ENCODE measurements around the gene SPAG16.

Gene SPAG16

GRCh38 chr2:214203214-214203613, 919.0 kb downstream of the SPAG16 start:
- H3K9ac ChIP-seq (ENCODE audit: insufficient read length, low read depth), result no peak overlapping the region
- H3K36me3 ChIP-seq (ENCODE audit: insufficient read depth, insufficient read length, low read length), result no peaks in the 10 kb centered on the region
- DNase-seq (ENCODE audit: low read depth, low spot score), result no peak
- H3K9me3 ChIP-seq (ENCODE audit: insufficient read depth, low read length), result no peaks in the 10 kb centered on the region
- H3K27me3 ChIP-seq (ENCODE audit: insufficient read depth, insufficient read length), result no peaks in the 10 kb centered on the region
- no peak overlapping the region for H3K4me3 ChIP-seq (ENCODE audit: insufficient read length, low read depth)
- TF ChIP-seq SUZ12 (IDR thresholded peaks at IDR 0.05; ENCODE audit: extremely low read depth, insufficient read depth, insufficient read length), result no peak
- H3K4me1 ChIP-seq (ENCODE audit: insufficient read depth, insufficient read length), result peaks cover 3% of the 10 kb centered on the region

GRCh38 chr2:214203744-214204289, 919.6 kb downstream of the SPAG16 start:
- Histone ChIP-seq H3K4me1 (ENCODE audit: insufficient read depth, insufficient read length) (peaks cover 3% of the 10 kb centered on the region), H3K27me3 (ENCODE audit: insufficient read depth, insufficient read length) (no peaks in the 10 kb centered on the region), H3K36me3 (ENCODE audit: insufficient read depth, insufficient read length, low read length) (no peaks in the 10 kb centered on the region), H3K4me3 (ENCODE audit: insufficient read length, low read depth) (no peak overlapping the region), H3K9ac (ENCODE audit: insufficient read length, low read depth) (no peak overlapping the region), H3K9me3 (ENCODE audit: insufficient read depth, low read length) (no peaks in the 10 kb centered on the region)
- DNase-seq (ENCODE audit: low read depth, low spot score), result no peak
- TF ChIP-seq ZNF274 (IDR thresholded peaks at IDR 0.05; ENCODE audit: low read depth, low read length) (no peak), YY1 (IDR thresholded peaks at IDR 0.05; ENCODE audit: insufficient read depth, insufficient read length) (no peak), SUZ12 (IDR thresholded peaks at IDR 0.05; ENCODE audit: extremely low read depth, insufficient read depth, insufficient read length) (no peak)

DNA sequence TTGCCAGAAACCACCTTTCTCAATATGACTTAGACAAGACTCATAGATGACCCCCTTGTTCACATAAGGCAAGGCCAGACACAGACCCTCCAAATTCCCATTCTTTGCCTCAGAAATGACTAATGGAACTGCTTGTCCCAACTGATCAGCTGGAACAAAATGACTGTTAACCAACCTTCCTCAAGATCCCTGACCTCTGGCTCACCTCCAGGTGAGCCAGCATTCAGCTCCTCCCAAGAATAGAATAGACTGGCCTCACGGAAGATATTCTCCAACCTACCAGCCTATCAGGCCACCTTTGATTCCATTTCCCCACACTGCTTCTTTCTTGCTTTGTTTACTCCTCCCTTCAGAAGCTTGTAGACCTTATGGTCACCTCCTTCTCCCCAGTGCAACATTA, 930.8 kb downstream of the SPAG16 start:
- Histone ChIP-seq H3K9me3 (ENCODE audit: insufficient read depth, low read length) (no peaks in the 10 kb centered on the region), H3K27me3 (ENCODE audit: insufficient read depth, insufficient read length) (no peaks in the 10 kb centered on the region), H3K4me1 (ENCODE audit: insufficient read depth, insufficient read length) (no peaks in the 10 kb centered on the region), H3K9ac (ENCODE audit: insufficient read length, low read depth) (no peak overlapping the region), H3K4me3 (ENCODE audit: insufficient read length, low read depth) (no peak overlapping the region), H3K36me3 (ENCODE audit: insufficient read depth, insufficient read length, low read length) (no peaks in the 10 kb centered on the region)
- DNase-seq (ENCODE audit: low read depth, low spot score), result no peak
- no peak for TF ChIP-seq ZNF274 (IDR thresholded peaks at IDR 0.05; ENCODE audit: low read depth, low read length)
- TF ChIP-seq SUZ12 (IDR thresholded peaks at IDR 0.05; ENCODE audit: extremely low read depth, insufficient read depth, insufficient read length), result no peak
- TF ChIP-seq YY1 (IDR thresholded peaks at IDR 0.05; ENCODE audit: insufficient read depth, insufficient read length), result no peak

DNA sequence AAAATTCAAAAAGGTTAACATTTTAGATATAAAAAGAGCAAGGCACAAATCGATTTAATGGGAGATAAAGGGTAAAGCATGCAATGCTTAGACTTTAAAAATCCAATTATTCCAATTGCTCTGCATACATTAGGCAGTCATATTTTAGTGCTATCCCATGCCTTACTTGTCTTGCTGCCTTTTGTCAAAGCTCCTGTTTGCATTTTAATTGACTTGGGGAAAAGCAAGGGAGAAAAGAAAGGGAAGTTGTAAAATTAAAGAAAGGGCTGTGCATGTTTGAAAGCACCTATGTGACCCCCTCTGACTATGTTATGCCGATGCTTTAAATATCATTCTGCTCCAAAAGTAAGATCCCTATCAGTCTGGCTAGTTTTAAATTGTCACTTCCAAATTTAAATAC, 932.9 kb downstream of the SPAG16 start:
- Histone ChIP-seq H3K36me3 (ENCODE audit: insufficient read depth, insufficient read length, low read length) (no peaks in the 10 kb centered on the region), H3K9me3 (ENCODE audit: insufficient read depth, low read length) (no peaks in the 10 kb centered on the region), H3K27me3 (ENCODE audit: insufficient read depth, insufficient read length) (no peaks in the 10 kb centered on the region), H3K4me1 (ENCODE audit: insufficient read depth, insufficient read length) (no peaks in the 10 kb centered on the region), H3K9ac (ENCODE audit: insufficient read length, low read depth) (no peak overlapping the region), H3K4me3 (ENCODE audit: insufficient read length, low read depth) (no peak overlapping the region)
- TF ChIP-seq SUZ12 (IDR thresholded peaks at IDR 0.05; ENCODE audit: extremely low read depth, insufficient read depth, insufficient read length) (no peak), YY1 (IDR thresholded peaks at IDR 0.05; ENCODE audit: insufficient read depth, insufficient read length) (no peak), ZNF274 (IDR thresholded peaks at IDR 0.05; ENCODE audit: low read depth, low read length) (no peak)
- no peak for DNase-seq (ENCODE audit: low read depth, low spot score)

GRCh38 chr2:214217599-214217998, 933.3 kb downstream of the SPAG16 start:
- Histone ChIP-seq H3K4me3 (ENCODE audit: insufficient read length, low read depth) (no peak overlapping the region), H3K27me3 (ENCODE audit: insufficient read depth, insufficient read length) (no peaks in the 10 kb centered on the region), H3K4me1 (ENCODE audit: insufficient read depth, insufficient read length) (no peaks in the 10 kb centered on the region), H3K36me3 (ENCODE audit: insufficient read depth, insufficient read length, low read length) (no peaks in the 10 kb centered on the region), H3K9ac (ENCODE audit: insufficient read length, low read depth) (no peak overlapping the region), H3K9me3 (ENCODE audit: insufficient read depth, low read length) (no peaks in the 10 kb centered on the region)
- TF ChIP-seq SUZ12 (IDR thresholded peaks at IDR 0.05; ENCODE audit: extremely low read depth, insufficient read depth, insufficient read length), result no peak
- no peak for DNase-seq (ENCODE audit: low read depth, low spot score)

DNA sequence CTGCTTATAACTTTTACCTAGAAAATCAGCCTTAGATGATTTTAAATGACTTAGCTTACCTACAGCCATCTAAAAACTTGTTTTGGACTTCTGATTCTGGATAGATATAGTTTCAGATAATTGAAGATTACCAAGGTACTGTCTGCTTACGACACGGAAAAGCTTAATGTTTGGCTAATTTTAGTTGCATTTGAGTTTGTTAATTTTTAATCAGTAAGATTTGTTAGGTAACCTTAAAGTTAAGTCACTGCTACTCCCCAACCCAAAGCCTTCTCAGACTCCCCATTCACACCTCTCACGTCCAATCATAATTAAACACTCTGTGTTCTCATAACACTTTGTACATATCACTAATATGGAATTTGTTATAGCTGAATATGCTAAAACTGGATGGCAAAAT, 936.0 kb downstream of the SPAG16 start:
- Histone ChIP-seq H3K27me3 (ENCODE audit: insufficient read depth, insufficient read length) (no peaks in the 10 kb centered on the region), H3K36me3 (ENCODE audit: insufficient read depth, insufficient read length, low read length) (no peaks in the 10 kb centered on the region)
- TF ChIP-seq YY1 (IDR thresholded peaks at IDR 0.05; ENCODE audit: insufficient read depth, insufficient read length), result no peak
- TF ChIP-seq SUZ12 (IDR thresholded peaks at IDR 0.05; ENCODE audit: extremely low read depth, insufficient read depth, insufficient read length), result no peak
- TF ChIP-seq ZNF274 (IDR thresholded peaks at IDR 0.05; ENCODE audit: low read depth, low read length), result no peak

GRCh38 chr2:214226061-214226460, 941.8 kb downstream of the SPAG16 start:
- H3K9ac ChIP-seq (ENCODE audit: insufficient read length, low read depth), result no peak overlapping the region
- no peaks in the 10 kb centered on the region for H3K36me3 ChIP-seq (ENCODE audit: insufficient read depth, insufficient read length, low read length)
- no peaks in the 10 kb centered on the region for H3K4me1 ChIP-seq (ENCODE audit: insufficient read depth, insufficient read length)
- no peak for TF ChIP-seq ZNF274 (IDR thresholded peaks at IDR 0.05; ENCODE audit: low read depth, low read length)
- TF ChIP-seq YY1 (IDR thresholded peaks at IDR 0.05; ENCODE audit: insufficient read depth, insufficient read length), result no peak
- no peak for TF ChIP-seq SUZ12 (IDR thresholded peaks at IDR 0.05; ENCODE audit: extremely low read depth, insufficient read depth, insufficient read length)
- no peak for DNase-seq (ENCODE audit: low read depth, low spot score)
- H3K9me3 ChIP-seq (ENCODE audit: insufficient read depth, low read length), result no peaks in the 10 kb centered on the region
- H3K27me3 ChIP-seq (ENCODE audit: insufficient read depth, insufficient read length), result no peaks in the 10 kb centered on the region
- H3K4me3 ChIP-seq (ENCODE audit: insufficient read length, low read depth), result no peak overlapping the region

More for the DNA sequence above, 936.0 kb downstream of the SPAG16 start:
- H3K4me1 ChIP-seq (ENCODE audit: insufficient read depth, insufficient read length), result no peaks in the 10 kb centered on the region
- no peak overlapping the region for H3K4me3 ChIP-seq (ENCODE audit: insufficient read length, low read depth)
- H3K9ac ChIP-seq (ENCODE audit: insufficient read length, low read depth), result no peak overlapping the region
- H3K9me3 ChIP-seq (ENCODE audit: insufficient read depth, low read length), result no peaks in the 10 kb centered on the region
- DNase-seq (ENCODE audit: low read depth, low spot score), result no peak

DNA sequence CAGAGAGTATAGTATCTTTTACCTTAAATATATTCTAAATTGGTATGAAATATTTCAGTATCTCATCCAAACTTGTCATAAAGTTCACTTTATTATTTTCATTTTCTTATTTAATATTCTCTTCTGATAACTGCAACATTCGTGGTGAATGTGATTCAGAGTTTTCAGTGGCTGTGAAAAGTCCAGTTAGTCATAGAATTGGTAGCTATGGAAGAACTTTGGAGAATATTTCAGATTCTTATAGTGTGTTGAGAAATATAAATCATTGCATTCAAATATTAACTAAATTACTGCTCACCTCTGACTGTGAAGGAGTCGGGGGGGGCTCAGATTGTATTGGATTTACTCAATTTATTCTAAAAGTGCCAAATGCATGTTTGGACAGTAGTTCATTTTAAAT, 948.0 kb downstream of the SPAG16 start:
- DNase-seq (ENCODE audit: low read depth, low spot score), result no peak
- no peaks in the 10 kb centered on the region for H3K9me3 ChIP-seq (ENCODE audit: insufficient read depth, low read length)
- no peak overlapping the region for H3K9ac ChIP-seq (ENCODE audit: insufficient read length, low read depth)
- H3K27me3 ChIP-seq (ENCODE audit: insufficient read depth, insufficient read length), result no peaks in the 10 kb centered on the region
- H3K36me3 ChIP-seq (ENCODE audit: insufficient read depth, insufficient read length, low read length), result no peaks in the 10 kb centered on the region
- TF ChIP-seq YY1 (IDR thresholded peaks at IDR 0.05; ENCODE audit: insufficient read depth, insufficient read length) (no peak), SUZ12 (IDR thresholded peaks at IDR 0.05; ENCODE audit: extremely low read depth, insufficient read depth, insufficient read length) (no peak), ZNF274 (IDR thresholded peaks at IDR 0.05; ENCODE audit: low read depth, low read length) (no peak)
- H3K4me1 ChIP-seq (ENCODE audit: insufficient read depth, insufficient read length), result no peaks in the 10 kb centered on the region
- no peak overlapping the region for H3K4me3 ChIP-seq (ENCODE audit: insufficient read length, low read depth)

Data from NT2/D1 (cell line).